Activated CD4-positive, alpha-beta T cell treated with anti-CD3 and anti-CD28 coated beads, Interleukin-2, Interleukin-4, amounts not matched to agents 100 ng/mL and 50 ng/mL, durations not matched to agents 16 hours and 8 hours (primary cell): ENCODE results near the gene FAM107B.
A peak's percentile ranks its signal among the peaks of the same experiment; 100 is the strongest.

Experiments
- DNase-seq: peaks from one replicate; pipeline ENCODE4 v3.0.0-alpha.2; 2020; ENCODE audit warnings: low spot score

FAM107B gene

GRCh38 chr10:14625192-14625631 is 149.5 kb downstream of the FAM107B start:
- DNase-seq = no peak

GRCh38 chr10:14624600-14624999 is 150.1 kb downstream of the FAM107B start:
- DNase-seq = no peak

- no peak for DNase-seq
These were observed 150.8 kb downstream of the FAM107B start for GRCh38 chr10:14623931-14624330.

- no peak for DNase-seq
These were observed 153.7 kb downstream of the FAM107B start for GRCh38 chr10:14621037-14621436.

- DNase-seq = no peak
These were observed 156.0 kb downstream of the FAM107B start for GRCh38 chr10:14618674-14619073.

GRCh38 chr10:14617852-14618251 is 156.8 kb downstream of the FAM107B start:
- no peak for DNase-seq

- DNase-seq = no peak
These were observed 157.6 kb downstream of the FAM107B start for GRCh38 chr10:14616955-14617730.

GRCh38 chr10:14616465-14616864 is 158.2 kb downstream of the FAM107B start:
- no peak for DNase-seq

GRCh38 chr10:14613588-14613920 is 161.1 kb downstream of the FAM107B start:
- DNase-seq = no peak

- no peak for DNase-seq
These were observed 161.7 kb downstream of the FAM107B start for GRCh38 chr10:14612873-14613587.

GRCh38 chr10:14611968-14612693 is 162.6 kb downstream of the FAM107B start:
- DNase-seq = no peak

GRCh38 chr10:14609178-14609577 is 165.5 kb downstream of the FAM107B start:
- no peak for DNase-seq

- DNase-seq = no peak
These were observed 166.2 kb downstream of the FAM107B start for GRCh38 chr10:14608381-14609001.

GRCh38 chr10:14606633-14607032 is 168.1 kb downstream of the FAM107B start:
- DNase-seq = no peak

- peak; percentile 93 for DNase-seq
These were observed 169.3 kb downstream of the FAM107B start for GRCh38 chr10:14605231-14605925.

- peak; percentile 73 for DNase-seq
These were observed 170.2 kb downstream of the FAM107B start for GRCh38 chr10:14604181-14605142.

- peak; percentile 26 for DNase-seq
These were observed 171.1 kb downstream of the FAM107B start for GRCh38 chr10:14603534-14604102.

GRCh38 chr10:14602807-14603533 is 171.7 kb downstream of the FAM107B start:
- no peak for DNase-seq
